Measurements from ENCODE around the gene ATG101.
"Not testable (repeated sequence)": the region's sequence is repeated elsewhere in the genome, so short reads cannot be mapped to it uniquely, and the experiment has no call there.

Gene ATG101

GRCh38 chr12:52080403-52081251 lies 10.8 kb downstream of the ATG101 start:
- no peak for DNase-seq

GRCh38 chr12:52081263-52081733 lies 11.5 kb downstream of the ATG101 start:
- DNase-seq: peak; percentile 74

GRCh38 chr12:52082026-52082668 lies 12.4 kb downstream of the ATG101 start:
- DNase-seq: no peak

GRCh38 chr12:52082669-52082987 lies 12.8 kb downstream of the ATG101 start:
- no peak for DNase-seq

- peak; percentile 73 for DNase-seq
Measured at GRCh38 chr12:52082988-52083637, 13.3 kb downstream of the ATG101 start.

- DNase-seq: no peak
Measured at GRCh38 chr12:52083638-52083996, 13.8 kb downstream of the ATG101 start.

GRCh38 chr12:52084491-52085231 lies 14.9 kb downstream of the ATG101 start:
- no peak for DNase-seq

- DNase-seq: no peak
Measured at GRCh38 chr12:52085682-52086180, 16.0 kb downstream of the ATG101 start.

- DNase-seq: peak; percentile 13
Measured at GRCh38 chr12:52086366-52086765, 16.6 kb downstream of the ATG101 start.

- DNase-seq: no peak
Measured at GRCh38 chr12:52086944-52087835, 17.4 kb downstream of the ATG101 start.

GRCh38 chr12:52087961-52088820 lies 18.4 kb downstream of the ATG101 start:
- DNase-seq: peak; percentile 40

- no peak for DNase-seq
Measured at GRCh38 chr12:52089491-52089890, 19.7 kb downstream of the ATG101 start.

- DNase-seq: no peak
Measured at GRCh38 chr12:52090291-52090690, 20.5 kb downstream of the ATG101 start.

- no peak for DNase-seq
Measured at GRCh38 chr12:52091061-52091460, 21.3 kb downstream of the ATG101 start.

GRCh38 chr12:52091869-52092268 lies 22.1 kb downstream of the ATG101 start:
- no peak for DNase-seq

GRCh38 chr12:52093346-52093745 lies 23.6 kb downstream of the ATG101 start:
- no peak for DNase-seq

GRCh38 chr12:52096332-52097044 lies 26.7 kb downstream of the ATG101 start:
- no peak for DNase-seq

GRCh38 chr12:52097045-52097666 lies 27.4 kb downstream of the ATG101 start:
- DNase-seq: no peak

- DNase-seq: not testable (repeated sequence)
Measured at GRCh38 chr12:52104431-52105089, 34.8 kb downstream of the ATG101 start.
